ENCODE measurements around the gene ELMO3. TPM values are rescaled to one million over a fixed set of nuclear protein-coding genes. Genes with fewer than 3 reads are reported as not detected.

Gene ELMO3
- total and polyA plus RNA-seq, 4 donors: 1.7 to 3.8 (median 3.1) TPM

- peak overlapping the region; percentile 45 to 66 for H3K9ac ChIP-seq (ENCODE audit: low read depth in 1 of 2, low read length in 2 of 2)
- peak overlapping the region; percentile 85 to 88 for H3K27ac ChIP-seq (ENCODE audit: low read depth in 1 of 2, low read length in 2 of 2)
- peak overlapping the region; percentile 57 to 62 (median 59) for H3K4me3 ChIP-seq (ENCODE audit: low read depth in 1 of 3, low read length in 3 of 3)
- H3K36me3 ChIP-seq (ENCODE audit: control insufficient read depth in 4 of 4, insufficient read depth in 3 of 4, low read depth in 1 of 4, low read length in 3 of 4): no peaks in the 10 kb centered on the region
- peaks cover 0 to 13% (median 1%) of the 10 kb centered on the region in 4 donors for H3K27me3 ChIP-seq (ENCODE audit: control insufficient read depth in 4 of 4, insufficient read depth in 4 of 4, low read length in 3 of 4)
- peak; percentile 58 for DNase-seq (ENCODE audit: low spot score)
- no peaks in the 10 kb centered on the region for H3K9me3 ChIP-seq (ENCODE audit: control insufficient read depth in 4 of 4, low read length in 3 of 4)
- peaks cover 17 to 49% (median 34%) of the 10 kb centered on the region in 4 donors for H3K4me1 ChIP-seq (ENCODE audit: control insufficient read depth in 4 of 4, insufficient read depth in 4 of 4, low read length in 3 of 4)
- no peak for TF ChIP-seq EGR1 (IDR thresholded peaks at IDR 0.05; ENCODE audit: low read depth in 2 of 2)
- no peak for TF ChIP-seq YY1 (IDR thresholded peaks at IDR 0.05)
- TF ChIP-seq FOXA1 (IDR thresholded peaks at IDR 0.05): no peak
- peak; percentile 22 for TF ChIP-seq REST (IDR thresholded peaks at IDR 0.05)
- TF ChIP-seq, protein P1, sequence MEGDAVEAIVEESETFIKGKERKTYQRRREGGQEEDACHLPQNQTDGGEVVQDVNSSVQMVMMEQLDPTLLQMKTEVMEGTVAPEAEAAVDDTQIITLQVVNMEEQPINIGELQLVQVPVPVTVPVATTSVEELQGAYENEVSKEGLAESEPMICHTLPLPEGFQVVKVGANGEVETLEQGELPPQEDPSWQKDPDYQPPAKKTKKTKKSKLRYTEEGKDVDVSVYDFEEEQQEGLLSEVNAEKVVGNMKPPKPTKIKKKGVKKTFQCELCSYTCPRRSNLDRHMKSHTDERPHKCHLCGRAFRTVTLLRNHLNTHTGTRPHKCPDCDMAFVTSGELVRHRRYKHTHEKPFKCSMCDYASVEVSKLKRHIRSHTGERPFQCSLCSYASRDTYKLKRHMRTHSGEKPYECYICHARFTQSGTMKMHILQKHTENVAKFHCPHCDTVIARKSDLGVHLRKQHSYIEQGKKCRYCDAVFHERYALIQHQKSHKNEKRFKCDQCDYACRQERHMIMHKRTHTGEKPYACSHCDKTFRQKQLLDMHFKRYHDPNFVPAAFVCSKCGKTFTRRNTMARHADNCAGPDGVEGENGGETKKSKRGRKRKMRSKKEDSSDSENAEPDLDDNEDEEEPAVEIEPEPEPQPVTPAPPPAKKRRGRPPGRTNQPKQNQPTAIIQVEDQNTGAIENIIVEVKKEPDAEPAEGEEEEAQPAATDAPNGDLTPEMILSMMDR (IDR thresholded peaks at IDR 0.05; ENCODE audit: low read depth, low read length, missing input control): no peak
- TF ChIP-seq MAX (IDR thresholded peaks at IDR 0.05): no peak
- TF ChIP-seq TAF1 (conservative IDR thresholded peaks at IDR 0.05): no peak
- TF ChIP-seq RAD21 (IDR thresholded peaks at IDR 0.05): peak in 1 of 2 donors; percentile 19
- TF ChIP-seq HNF4G (IDR thresholded peaks at IDR 0.05): no peak
- no peak for TF ChIP-seq FOXA2 (IDR thresholded peaks at IDR 0.05)
- TF ChIP-seq, protein P2, sequence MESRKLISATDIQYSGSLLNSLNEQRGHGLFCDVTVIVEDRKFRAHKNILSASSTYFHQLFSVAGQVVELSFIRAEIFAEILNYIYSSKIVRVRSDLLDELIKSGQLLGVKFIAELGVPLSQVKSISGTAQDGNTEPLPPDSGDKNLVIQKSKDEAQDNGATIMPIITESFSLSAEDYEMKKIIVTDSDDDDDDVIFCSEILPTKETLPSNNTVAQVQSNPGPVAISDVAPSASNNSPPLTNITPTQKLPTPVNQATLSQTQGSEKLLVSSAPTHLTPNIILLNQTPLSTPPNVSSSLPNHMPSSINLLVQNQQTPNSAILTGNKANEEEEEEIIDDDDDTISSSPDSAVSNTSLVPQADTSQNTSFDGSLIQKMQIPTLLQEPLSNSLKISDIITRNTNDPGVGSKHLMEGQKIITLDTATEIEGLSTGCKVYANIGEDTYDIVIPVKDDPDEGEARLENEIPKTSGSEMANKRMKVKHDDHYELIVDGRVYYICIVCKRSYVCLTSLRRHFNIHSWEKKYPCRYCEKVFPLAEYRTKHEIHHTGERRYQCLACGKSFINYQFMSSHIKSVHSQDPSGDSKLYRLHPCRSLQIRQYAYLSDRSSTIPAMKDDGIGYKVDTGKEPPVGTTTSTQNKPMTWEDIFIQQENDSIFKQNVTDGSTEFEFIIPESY (IDR thresholded peaks at IDR 0.05): no peak
- TF ChIP-seq NR2F2 (IDR thresholded peaks at IDR 0.05): peak; percentile 63
- peak in 1 of 2 donors; percentile 10 for TF ChIP-seq RXRA (IDR thresholded peaks at IDR 0.05)
- peak; percentile 30 for TF ChIP-seq SP1 (IDR thresholded peaks at IDR 0.05)
- peak in 1 of 2 donors; percentile 57 for TF ChIP-seq GABPA (IDR thresholded peaks at IDR 0.05 in 1 of 2, conservative IDR thresholded peaks at IDR 0.05 in 1 of 2)
- no peak for TF ChIP-seq HNF4A (conservative IDR thresholded peaks at IDR 0.05)
- 2% methylated on average over 48 of the region's 48 CpGs for WGBS
These were observed 47.3 kb downstream of the ELMO3 start for GRCh38 chr16:67246081-67246755.
